ENCODE data around the gene SPON2. TPM values are rescaled to one million over a fixed set of nuclear protein-coding genes. Genes with fewer than 3 reads are reported as not detected.

SPON2 gene
- total RNA-seq, 1 donor from 2014 or later: 18.1 TPM

DNA sequence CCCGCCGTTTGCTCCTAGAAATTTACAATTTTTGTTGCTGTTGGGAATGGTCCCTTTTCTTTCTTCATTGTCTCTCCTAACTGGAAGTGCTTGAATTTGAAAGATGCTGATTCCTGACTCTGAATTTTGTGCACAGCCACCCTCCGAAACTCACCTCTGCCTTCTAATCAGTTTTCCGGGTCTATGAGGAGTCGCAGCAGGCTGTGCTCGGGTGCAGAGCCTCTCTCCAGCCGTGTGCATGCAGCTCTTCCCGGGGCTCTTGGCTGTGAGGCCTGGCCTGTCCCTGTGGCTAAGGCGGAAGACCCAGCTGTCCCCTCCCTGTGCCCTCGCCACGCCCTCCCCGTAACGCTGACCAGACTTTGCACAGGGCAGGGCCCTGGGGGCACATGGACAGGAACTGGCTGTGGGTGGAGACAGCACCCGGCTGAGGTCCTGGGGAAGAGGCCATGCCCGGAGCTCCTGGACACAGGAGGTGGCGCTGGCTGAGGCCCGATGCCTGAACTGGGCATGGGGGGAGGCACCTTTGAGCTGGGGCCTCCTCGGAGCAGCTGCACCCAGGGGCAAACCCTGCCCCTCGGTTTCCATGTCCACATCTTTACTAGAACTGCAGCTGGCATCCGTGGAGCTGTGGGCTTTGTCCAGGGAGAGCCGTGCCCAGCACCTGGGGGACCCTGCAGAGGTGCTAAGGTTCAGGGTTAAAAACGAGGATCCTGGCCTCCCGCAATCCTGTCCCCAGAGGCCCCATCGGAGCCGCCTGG, 32.6 kb upstream of the SPON2 start:
- no peak overlapping the region for H3K4me3 ChIP-seq (ENCODE audit: low read depth, low read length)
- no peak for TF ChIP-seq CTCF (conservative IDR thresholded peaks at IDR 0.05; ENCODE audit: low read depth, low read length)
- DNase-seq (ENCODE audit: low read depth): no peak

DNA sequence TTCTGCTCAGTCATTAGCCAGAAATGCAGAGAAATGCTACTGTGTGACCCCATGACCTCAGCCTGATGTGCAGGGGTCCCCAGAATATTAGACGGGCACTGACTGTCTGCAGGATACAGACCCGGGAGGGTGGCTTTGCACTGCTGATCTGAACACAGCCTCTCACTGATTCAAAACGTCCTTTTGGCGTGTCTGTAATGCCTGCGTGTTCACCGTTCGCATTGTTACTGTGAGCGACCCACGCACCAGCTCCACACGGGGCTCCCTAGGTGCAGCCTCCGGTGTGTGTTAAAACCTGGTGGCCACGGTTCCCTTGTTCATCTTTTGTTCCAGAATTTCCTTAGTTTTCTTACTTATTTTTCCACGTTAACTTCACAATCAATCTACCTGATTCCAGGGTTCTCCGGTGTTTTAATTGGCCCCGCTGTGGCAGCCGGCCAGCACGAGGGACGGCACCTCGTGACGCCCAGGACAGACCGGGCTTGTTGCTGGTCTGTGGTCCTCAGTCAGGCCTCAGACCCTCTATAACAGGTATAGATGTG, 32.0 kb upstream of the SPON2 start:
- DNase-seq (ENCODE audit: low read depth): no peak
- TF ChIP-seq CTCF (conservative IDR thresholded peaks at IDR 0.05; ENCODE audit: low read depth, low read length): no peak
- no peak overlapping the region for H3K4me3 ChIP-seq (ENCODE audit: low read depth, low read length)

- TF ChIP-seq CTCF (conservative IDR thresholded peaks at IDR 0.05; ENCODE audit: low read depth, low read length): no peak
- no peak overlapping the region for H3K4me3 ChIP-seq (ENCODE audit: low read depth, low read length)
- DNase-seq (ENCODE audit: low read depth): no peak
Measured at GRCh38 chr4:1203026-1203616, 30.7 kb upstream of the SPON2 start.

GRCh38 chr4:1202526-1203011, 30.2 kb upstream of the SPON2 start:
- DNase-seq (ENCODE audit: low read depth): no peak
- TF ChIP-seq CTCF (conservative IDR thresholded peaks at IDR 0.05; ENCODE audit: low read depth, low read length): no peak
- H3K4me3 ChIP-seq (ENCODE audit: low read depth, low read length): no peak overlapping the region

GRCh38 chr4:1201851-1202525, 29.6 kb upstream of the SPON2 start:
- TF ChIP-seq CTCF (conservative IDR thresholded peaks at IDR 0.05; ENCODE audit: low read depth, low read length): no peak
- no peak for DNase-seq (ENCODE audit: low read depth)
- H3K4me3 ChIP-seq (ENCODE audit: low read depth, low read length): no peak overlapping the region

- TF ChIP-seq CTCF (conservative IDR thresholded peaks at IDR 0.05; ENCODE audit: low read depth, low read length): no peak
- DNase-seq (ENCODE audit: low read depth): no peak
- H3K4me3 ChIP-seq (ENCODE audit: low read depth, low read length): no peak overlapping the region
Measured at GRCh38 chr4:1200425-1201035, 28.1 kb upstream of the SPON2 start.
